ENCODE data around the gene SETD4.
"Not testable (repeated sequence)": the region's sequence is repeated elsewhere in the genome, so short reads cannot be mapped to it uniquely, and the experiment has no call there.

Gene SETD4

GRCh38 chr21:36092681-36093080 lies 32.4 kb upstream of the SETD4 start:
- Histone ChIP-seq H3K4me1 (ENCODE audit: insufficient read depth, low read length) (peaks cover 1% of the 10 kb centered on the region; the same call in 1 of the 2 replicates), H3K9me3 (ENCODE audit: control insufficient read depth, insufficient read depth, low read length) (peaks cover 20% of the 10 kb centered on the region), H3K9ac (ENCODE audit: low read depth, low read length) (no peak overlapping the region), H3K36me3 (ENCODE audit: insufficient read depth, low read length) (no peaks in the 10 kb centered on the region)

- peaks cover 20% of the 10 kb centered on the region for H3K9me3 ChIP-seq (ENCODE audit: control insufficient read depth, insufficient read depth, low read length)
- H3K36me3 ChIP-seq (ENCODE audit: insufficient read depth, low read length) = no peaks in the 10 kb centered on the region
- no peak overlapping the region for H3K9ac ChIP-seq (ENCODE audit: low read depth, low read length)
- H3K4me1 ChIP-seq (ENCODE audit: insufficient read depth, low read length) = no peaks in the 10 kb centered on the region; the same call in 1 of the 2 replicates
Observed at GRCh38 chr21:36089946-36090345, 29.6 kb upstream of the SETD4 start.

- no peaks in the 10 kb centered on the region; the same call in 1 of the 2 replicates for H3K4me1 ChIP-seq (ENCODE audit: insufficient read depth, low read length)
- peaks cover 1% of the 10 kb centered on the region; the same call in 1 of the 2 replicates for H3K9me3 ChIP-seq (ENCODE audit: control insufficient read depth, insufficient read depth, low read length)
- H3K36me3 ChIP-seq (ENCODE audit: insufficient read depth, low read length) = no peaks in the 10 kb centered on the region
- H3K9ac ChIP-seq (ENCODE audit: low read depth, low read length) = no peak overlapping the region
Observed at GRCh38 chr21:36087362-36088138, 27.2 kb upstream of the SETD4 start.

- Histone ChIP-seq H3K9me3 (ENCODE audit: control insufficient read depth, insufficient read depth, low read length) (no peaks in the 10 kb centered on the region), H3K9ac (ENCODE audit: low read depth, low read length) (no peak overlapping the region), H3K4me1 (ENCODE audit: insufficient read depth, low read length) (no peaks in the 10 kb centered on the region; the same call in 1 of the 2 replicates), H3K36me3 (ENCODE audit: insufficient read depth, low read length) (no peaks in the 10 kb centered on the region)
Observed at GRCh38 chr21:36082237-36082664, 21.9 kb upstream of the SETD4 start.

- Histone ChIP-seq H3K9me3 (ENCODE audit: control insufficient read depth, insufficient read depth, low read length) (no peaks in the 10 kb centered on the region), H3K9ac (ENCODE audit: low read depth, low read length) (no peak overlapping the region), H3K36me3 (ENCODE audit: insufficient read depth, low read length) (no peaks in the 10 kb centered on the region), H3K4me1 (ENCODE audit: insufficient read depth, low read length) (0 out of 2 replicates have a peak, but pooled peaks cover under 1% of the 10 kb centered on the region)
Observed at GRCh38 chr21:36080386-36080785, 20.1 kb upstream of the SETD4 start.

- Histone ChIP-seq H3K36me3 (ENCODE audit: insufficient read depth, low read length) (no peaks in the 10 kb centered on the region), H3K9me3 (ENCODE audit: control insufficient read depth, insufficient read depth, low read length) (no peaks in the 10 kb centered on the region), H3K9ac (ENCODE audit: low read depth, low read length) (no peak overlapping the region), H3K4me1 (ENCODE audit: insufficient read depth, low read length) (peaks cover 7% of the 10 kb centered on the region; the same call in 1 of the 2 replicates)
Observed at GRCh38 chr21:36079671-36080070, 19.3 kb upstream of the SETD4 start.

- no peaks in the 10 kb centered on the region for H3K9me3 ChIP-seq (ENCODE audit: control insufficient read depth, insufficient read depth, low read length)
- H3K36me3 ChIP-seq (ENCODE audit: insufficient read depth, low read length) = no peaks in the 10 kb centered on the region
- H3K9ac ChIP-seq (ENCODE audit: low read depth, low read length) = no peak overlapping the region
- H3K4me1 ChIP-seq (ENCODE audit: insufficient read depth, low read length) = peaks cover 7% of the 10 kb centered on the region; the same call in 1 of the 2 replicates
Observed at GRCh38 chr21:36079010-36079649, 18.8 kb upstream of the SETD4 start.

GRCh38 chr21:36077758-36078157 lies 17.4 kb upstream of the SETD4 start:
- no peak overlapping the region for H3K9ac ChIP-seq (ENCODE audit: low read depth, low read length)
- H3K36me3 ChIP-seq (ENCODE audit: insufficient read depth, low read length) = no peaks in the 10 kb centered on the region; the same call in 1 of the 2 replicates
- H3K4me1 ChIP-seq (ENCODE audit: insufficient read depth, low read length) = peaks cover 7% of the 10 kb centered on the region; the same call in 1 of the 2 replicates
- H3K9me3 ChIP-seq (ENCODE audit: control insufficient read depth, insufficient read depth, low read length) = no peaks in the 10 kb centered on the region

- Histone ChIP-seq H3K9ac (ENCODE audit: low read depth, low read length) (no peak overlapping the region), H3K36me3 (ENCODE audit: insufficient read depth, low read length) (no peaks in the 10 kb centered on the region; the same call in 1 of the 2 replicates), H3K4me1 (ENCODE audit: insufficient read depth, low read length) (peaks cover 7% of the 10 kb centered on the region; the same call in 1 of the 2 replicates), H3K9me3 (ENCODE audit: control insufficient read depth, insufficient read depth, low read length) (no peaks in the 10 kb centered on the region)
Observed at GRCh38 chr21:36076878-36077655, 16.7 kb upstream of the SETD4 start.

GRCh38 chr21:36075953-36076352 lies 15.6 kb upstream of the SETD4 start:
- H3K36me3 ChIP-seq (ENCODE audit: insufficient read depth, low read length) = no peaks in the 10 kb centered on the region; the same call in 1 of the 2 replicates
- H3K4me1 ChIP-seq (ENCODE audit: insufficient read depth, low read length) = peaks cover 7% of the 10 kb centered on the region; the same call in 1 of the 2 replicates
- H3K9ac ChIP-seq (ENCODE audit: low read depth, low read length) = no peak overlapping the region
- H3K9me3 ChIP-seq (ENCODE audit: control insufficient read depth, insufficient read depth, low read length) = no peaks in the 10 kb centered on the region

- Histone ChIP-seq H3K9me3 (ENCODE audit: control insufficient read depth, insufficient read depth, low read length) (no peaks in the 10 kb centered on the region), H3K4me1 (ENCODE audit: insufficient read depth, low read length) (peaks cover 7% of the 10 kb centered on the region), H3K9ac (ENCODE audit: low read depth, low read length) (no peak overlapping the region), H3K36me3 (ENCODE audit: insufficient read depth, low read length) (no peaks in the 10 kb centered on the region; the same call in 1 of the 2 replicates)
Observed at GRCh38 chr21:36075171-36075570, 14.8 kb upstream of the SETD4 start.

- not testable (repeated sequence) for H3K36me3 ChIP-seq (ENCODE audit: insufficient read depth, low read length); H3K9me3 ChIP-seq (ENCODE audit: control insufficient read depth, insufficient read depth, low read length); H3K4me1 ChIP-seq (ENCODE audit: insufficient read depth, low read length); H3K9ac ChIP-seq (ENCODE audit: low read depth, low read length)
Observed at GRCh38 chr21:36073911-36074310, 13.6 kb upstream of the SETD4 start.

- Histone ChIP-seq H3K36me3 (ENCODE audit: insufficient read depth, low read length) (peaks cover 4% of the 10 kb centered on the region; the same call in 1 of the 2 replicates), H3K9ac (ENCODE audit: low read depth, low read length) (no peak overlapping the region), H3K4me1 (ENCODE audit: insufficient read depth, low read length) (peaks cover 7% of the 10 kb centered on the region), H3K9me3 (ENCODE audit: control insufficient read depth, insufficient read depth, low read length) (peaks cover 10% of the 10 kb centered on the region)
Observed at GRCh38 chr21:36073181-36073580, 12.9 kb upstream of the SETD4 start.

Data from ES-I3 (cell line).